Left ventricle myocardium superior (tissue), 1 donor: ENCODE measurements around the gene LRRK1. TPM values are rescaled to one million over a fixed set of nuclear protein-coding genes. Genes with fewer than 3 reads are reported as not detected.

ENCODE experiments used
- ATAC-seq: fragments of 200-7000 bp; cut with Tn5 transposase; one replicate; pipeline ENCODE4 v1.9.1; 2020; ENCODE audit warnings: mild to moderate bottlenecking, moderate library complexity
- DNase-seq: peaks from one replicate; pipeline ENCODE4 v3.0.0-alpha.2; 2020
- intact Hi-C: fragments of 100-400 bp; cut with micrococcal nuclease; formaldehyde crosslinking; loops from one replicate; pipeline ENCODE4 v1.11.0; 2022
- total RNA-seq: library from RNA; stranded (reverse); fragmentation: NEBNext Ultra II Directional; extraction: Animal tissue kit (Norgen Biotek cat#: 25700); gene quantifications from one replicate; pipeline ENCODE4 v1.2.1, GENCODE V29; 2021
- donor health status: DM: no; HTN: yes; CAD: no; lungs with severe emphysema.

LRRK1 gene
- total RNA-seq, 1 donor from 2014 or later, result 2.3 TPM

- intact Hi-C loops, result no loop called here
- DNase-seq (no peak), ATAC-seq (no peak)
These were observed 28.3 kb upstream of the LRRK1 start for GRCh38 chr15:100890850-100891249.

GRCh38 chr15:100891307-100892012 is 27.7 kb upstream of the LRRK1 start:
- ATAC-seq, result no peak
- no peak for DNase-seq
- intact Hi-C loops, result no loop called here

- intact Hi-C loops, result no loop called here
- DNase-seq (no peak), ATAC-seq (no peak)
These were observed 27.2 kb upstream of the LRRK1 start for GRCh38 chr15:100892013-100892355.

GRCh38 chr15:100893261-100893963 is 25.7 kb upstream of the LRRK1 start:
- ATAC-seq (no peak), DNase-seq (no peak)
- intact Hi-C loops, result no loop called here

- intact Hi-C loops, result no loop called here
- DNase-seq (no peak), ATAC-seq (peak; percentile 41)
These were observed 25.2 kb upstream of the LRRK1 start for GRCh38 chr15:100893964-100894295.

GRCh38 chr15:100895721-100896120 is 23.4 kb upstream of the LRRK1 start:
- DNase-seq, result no peak
- ATAC-seq, result no peak
- intact Hi-C loops, result no loop called here

GRCh38 chr15:100897221-100898151 is 21.7 kb upstream of the LRRK1 start:
- ATAC-seq, result no peak
- no peak for DNase-seq
- intact Hi-C loops, result no loop called here

GRCh38 chr15:100898152-100898490 is 21.0 kb upstream of the LRRK1 start:
- no peak for ATAC-seq
- intact Hi-C loops, result no loop called here
- DNase-seq, result no peak

- DNase-seq (no peak), ATAC-seq (no peak)
- intact Hi-C loops, result no loop called here
These were observed 20.3 kb upstream of the LRRK1 start for GRCh38 chr15:100898661-100899462.

- intact Hi-C loops, result no loop called here
- DNase-seq (no peak), ATAC-seq (no peak)
These were observed 19.6 kb upstream of the LRRK1 start for GRCh38 chr15:100899601-100900000.

GRCh38 chr15:100900136-100900794 is 18.9 kb upstream of the LRRK1 start:
- no peak for ATAC-seq

GRCh38 chr15:100900795-100901169 is 18.4 kb upstream of the LRRK1 start:
- DNase-seq, result no peak

More at GRCh38 chr15:100900136-100900794, 18.9 kb upstream of the LRRK1 start:
- DNase-seq, result no peak
- intact Hi-C loops, result no loop called here

GRCh38 chr15:100901296-100901695 is 17.9 kb upstream of the LRRK1 start:
- ATAC-seq, result no peak
- no peak for DNase-seq
- intact Hi-C loops, result no loop called here

More at GRCh38 chr15:100900795-100901169, 18.4 kb upstream of the LRRK1 start:
- ATAC-seq, result no peak
- intact Hi-C loops, result no loop called here

GRCh38 chr15:100901702-100902435 is 17.3 kb upstream of the LRRK1 start:
- no peak for DNase-seq
- ATAC-seq, result no peak
- intact Hi-C loops, result no loop called here

GRCh38 chr15:100902436-100903167 is 16.6 kb upstream of the LRRK1 start:
- peak; percentile 90 for ATAC-seq
- peak; percentile 76 for DNase-seq
- intact Hi-C loops, result no loop called here

GRCh38 chr15:100903168-100903554 is 16.0 kb upstream of the LRRK1 start:
- intact Hi-C loops, result no loop called here
- no peak for ATAC-seq

GRCh38 chr15:100905850-100906249 is 13.3 kb upstream of the LRRK1 start:
- DNase-seq (no peak), ATAC-seq (no peak)
- intact Hi-C loops, result no loop called here

More at GRCh38 chr15:100903168-100903554, 16.0 kb upstream of the LRRK1 start:
- DNase-seq, result no peak

GRCh38 chr15:100908466-100908865 is 10.7 kb upstream of the LRRK1 start:
- intact Hi-C loops, result no loop called here
- ATAC-seq (no peak), DNase-seq (no peak)
